Liver (tissue), 3 donors: ENCODE results near the gene PLXNB1.

ENCODE experiments used
- JUND ChIP-seq, 2 donors: IDR thresholded peaks; 2 replicates each; pipeline ENCODE4 v1.6.1; 2016; ENCODE audit warnings: antibody characterized with exemption in 2 of 2
- MAX ChIP-seq: IDR thresholded peaks from 2 replicates; pipeline ENCODE4 v1.6.1; 2016; ENCODE audit warnings: antibody characterized with exemption
- RAD21 ChIP-seq, 2 donors: IDR thresholded peaks; 2 replicates each; pipeline ENCODE4 v1.6.1; 2016; ENCODE audit warnings: antibody characterized with exemption in 2 of 2, mild to moderate bottlenecking in 2 of 2
- REST ChIP-seq: IDR thresholded peaks from 2 replicates; pipeline ENCODE4 v1.6.1; 2016; ENCODE audit warnings: antibody characterized with exemption, mild to moderate bottlenecking
- TF ChIP-seq, protein P1 (sequence below): fragments of 150-350 bp; IDR thresholded peaks from 2 replicates; pipeline ENCODE4 v1.5.1; 2017; ENCODE audit warnings: improper control_type of control experiment, low read depth, low read length; ENCODE audit not compliant: missing input control
- donor health status: healthy.
- donor health status: healthy.

GRCh38 chr3:48364840-48365239 lies 65.0 kb downstream of the PLXNB1 start:
- TF ChIP-seq, protein P1, sequence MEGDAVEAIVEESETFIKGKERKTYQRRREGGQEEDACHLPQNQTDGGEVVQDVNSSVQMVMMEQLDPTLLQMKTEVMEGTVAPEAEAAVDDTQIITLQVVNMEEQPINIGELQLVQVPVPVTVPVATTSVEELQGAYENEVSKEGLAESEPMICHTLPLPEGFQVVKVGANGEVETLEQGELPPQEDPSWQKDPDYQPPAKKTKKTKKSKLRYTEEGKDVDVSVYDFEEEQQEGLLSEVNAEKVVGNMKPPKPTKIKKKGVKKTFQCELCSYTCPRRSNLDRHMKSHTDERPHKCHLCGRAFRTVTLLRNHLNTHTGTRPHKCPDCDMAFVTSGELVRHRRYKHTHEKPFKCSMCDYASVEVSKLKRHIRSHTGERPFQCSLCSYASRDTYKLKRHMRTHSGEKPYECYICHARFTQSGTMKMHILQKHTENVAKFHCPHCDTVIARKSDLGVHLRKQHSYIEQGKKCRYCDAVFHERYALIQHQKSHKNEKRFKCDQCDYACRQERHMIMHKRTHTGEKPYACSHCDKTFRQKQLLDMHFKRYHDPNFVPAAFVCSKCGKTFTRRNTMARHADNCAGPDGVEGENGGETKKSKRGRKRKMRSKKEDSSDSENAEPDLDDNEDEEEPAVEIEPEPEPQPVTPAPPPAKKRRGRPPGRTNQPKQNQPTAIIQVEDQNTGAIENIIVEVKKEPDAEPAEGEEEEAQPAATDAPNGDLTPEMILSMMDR, result no peak
- TF ChIP-seq REST, result no peak
- no peak for TF ChIP-seq MAX
- no peak for TF ChIP-seq RAD21 (IDR thresholded peaks at IDR 0.05)
- no peak for TF ChIP-seq JUND (IDR thresholded peaks at IDR 0.05)
